ENCODE measurements around the gene CORIN.

The CORIN gene

GRCh38 chr4:47662975-47663374 is 174.9 kb downstream of the CORIN start:
- TF ChIP-seq CTCF (IDR thresholded peaks at IDR 0.05; ENCODE audit: insufficient read depth, missing control alignments), result peak; percentile 27
- no peak for FAIRE-seq
- DNase-seq (ENCODE audit: insufficient read length, low spot score), result no peak

DNA sequence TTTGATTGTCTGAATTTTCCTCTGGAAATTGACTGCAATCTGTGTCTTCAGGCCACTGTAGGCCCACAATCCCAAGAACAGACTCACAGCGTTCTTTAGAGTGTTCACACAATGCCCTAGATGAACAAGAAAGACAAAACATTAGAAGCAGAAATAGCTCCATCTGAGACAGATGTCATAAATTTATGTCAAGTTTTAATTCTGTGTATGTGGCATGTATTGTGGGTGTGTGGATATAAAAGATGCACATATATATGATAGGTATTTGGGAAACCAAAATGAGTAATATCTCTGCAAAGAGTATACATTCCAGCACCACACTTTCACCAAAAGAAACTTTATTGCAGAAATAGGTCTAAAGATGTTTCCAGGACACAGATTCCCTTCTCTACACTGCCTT is 176.1 kb downstream of the CORIN start:
- no peak for FAIRE-seq
- no peak for DNase-seq (ENCODE audit: insufficient read length, low spot score)
- no peak for TF ChIP-seq CTCF (IDR thresholded peaks at IDR 0.05; ENCODE audit: insufficient read depth, missing control alignments)

DNA sequence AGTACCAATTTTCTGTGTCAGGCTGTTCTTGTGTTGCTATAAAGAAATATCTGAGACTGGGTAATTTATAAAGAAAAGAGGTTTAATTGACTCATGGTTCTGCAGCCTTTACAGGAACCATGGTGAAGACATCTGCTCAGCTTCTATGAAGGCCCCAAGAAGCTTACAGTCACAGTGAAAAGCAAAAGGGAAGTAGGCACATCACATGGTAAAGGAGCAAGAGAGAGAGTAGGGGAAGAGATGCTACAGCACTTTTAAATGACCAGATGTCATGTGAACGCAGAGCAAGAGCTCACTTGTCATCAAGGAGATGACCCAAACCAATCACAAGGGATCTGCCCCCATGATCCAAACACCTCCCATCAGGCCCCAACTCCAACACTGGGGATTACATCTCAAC is 178.5 kb downstream of the CORIN start:
- DNase-seq (ENCODE audit: insufficient read length, low spot score) (no peak), FAIRE-seq (no peak)
- TF ChIP-seq CTCF (IDR thresholded peaks at IDR 0.05; ENCODE audit: insufficient read depth, missing control alignments), result no peak

GRCh38 chr4:47654972-47655693 is 182.7 kb downstream of the CORIN start:
- DNase-seq (ENCODE audit: insufficient read length, low spot score) (no peak), FAIRE-seq (no peak)
- no peak for TF ChIP-seq CTCF (IDR thresholded peaks at IDR 0.05; ENCODE audit: insufficient read depth, missing control alignments)

GRCh38 chr4:47652092-47652491 is 185.8 kb downstream of the CORIN start:
- FAIRE-seq, result no peak
- no peak for DNase-seq (ENCODE audit: insufficient read length, low spot score)
- no peak for TF ChIP-seq CTCF (IDR thresholded peaks at IDR 0.05; ENCODE audit: insufficient read depth, missing control alignments)

GRCh38 chr4:47651231-47651630 is 186.6 kb downstream of the CORIN start:
- no peak for DNase-seq (ENCODE audit: insufficient read length, low spot score)
- TF ChIP-seq CTCF (IDR thresholded peaks at IDR 0.05; ENCODE audit: insufficient read depth, missing control alignments), result no peak
- FAIRE-seq, result no peak

- no peak for DNase-seq (ENCODE audit: insufficient read length, low spot score)
- FAIRE-seq, result no peak
Measured at GRCh38 chr4:47650584-47651130, 187.2 kb downstream of the CORIN start.

More at GRCh38 chr4:47650584-47651130, 187.2 kb downstream of the CORIN start:
- TF ChIP-seq CTCF (IDR thresholded peaks at IDR 0.05; ENCODE audit: insufficient read depth, missing control alignments), result no peak
